Measurements from ENCODE around the gene STX10.

STX10 gene

GRCh38 chr19:13118424-13119193 is 31.6 kb downstream of the STX10 start:
- DNase-seq: peak; percentile 57

GRCh38 chr19:13117772-13118423 is 32.3 kb downstream of the STX10 start, which contains the start of gene NACC1:
TSS of gene NACC1 (plus strand) at chr19:13118264. CDS start at chr19:13135208, 16,944 bp downstream.
- DNase-seq: peak; percentile 91

GRCh38 chr19:13117176-13117771 is 32.9 kb downstream of the STX10 start:
- no peak for DNase-seq

- peak; percentile 95 for DNase-seq
Observed at GRCh38 chr19:13116282-13117175, 33.6 kb downstream of the STX10 start, which contains the start of gene TRMT1. TSS of gene TRMT1 (minus strand) at chr19:13116740. CDS start at chr19:13116399, 341 bp downstream.

GRCh38 chr19:13115936-13116281 is 34.3 kb downstream of the STX10 start:
- DNase-seq: no peak

GRCh38 chr19:13112555-13112954 is 37.6 kb downstream of the STX10 start:
- DNase-seq: no peak

- DNase-seq: no peak
Observed at GRCh38 chr19:13110099-13110610, 40.0 kb downstream of the STX10 start.

- no peak for DNase-seq
Observed at GRCh38 chr19:13109361-13110098, 40.6 kb downstream of the STX10 start.

GRCh38 chr19:13104848-13105711 is 45.1 kb downstream of the STX10 start:
- DNase-seq: no peak

- DNase-seq: no peak
Observed at GRCh38 chr19:13104360-13104847, 45.8 kb downstream of the STX10 start.

GRCh38 chr19:13103581-13104359 is 46.4 kb downstream of the STX10 start:
- no peak for DNase-seq

GRCh38 chr19:13102666-13103580 is 47.3 kb downstream of the STX10 start, which contains the start of gene LYL1:
TSS of gene LYL1 (minus strand) at chr19:13102858. CDS start at chr19:13101171, 1,687 bp downstream.
- DNase-seq: peak; percentile 34

GRCh38 chr19:13102416-13102665 is 47.8 kb downstream of the STX10 start:
- no peak for DNase-seq

- no peak for DNase-seq
Observed at GRCh38 chr19:13101590-13102415, 48.4 kb downstream of the STX10 start.

GRCh38 chr19:13100841-13101589 is 49.2 kb downstream of the STX10 start:
- no peak for DNase-seq

- DNase-seq: peak; percentile 44
Observed at GRCh38 chr19:13100031-13100588, 50.1 kb downstream of the STX10 start.
